HL-60/S4 treated with phorbol 12-myristate 13-acetate at 8.2 ng/mL for 4 days and 3 days (cell line): ENCODE measurements around the gene AGRP.
"Not testable (repeated sequence)": the region's sequence is repeated elsewhere in the genome, so short reads cannot be mapped to it uniquely, and the experiment has no call there.

Source experiments
- in situ Hi-C: fragments of 300-500 bp; cut with MboI; formaldehyde crosslinking; loops from 2 replicates; pipeline ENCODE4 v1.15.0; 2022; ENCODE audit warnings: low sequenced_read_pairs

AGRP gene

DNA sequence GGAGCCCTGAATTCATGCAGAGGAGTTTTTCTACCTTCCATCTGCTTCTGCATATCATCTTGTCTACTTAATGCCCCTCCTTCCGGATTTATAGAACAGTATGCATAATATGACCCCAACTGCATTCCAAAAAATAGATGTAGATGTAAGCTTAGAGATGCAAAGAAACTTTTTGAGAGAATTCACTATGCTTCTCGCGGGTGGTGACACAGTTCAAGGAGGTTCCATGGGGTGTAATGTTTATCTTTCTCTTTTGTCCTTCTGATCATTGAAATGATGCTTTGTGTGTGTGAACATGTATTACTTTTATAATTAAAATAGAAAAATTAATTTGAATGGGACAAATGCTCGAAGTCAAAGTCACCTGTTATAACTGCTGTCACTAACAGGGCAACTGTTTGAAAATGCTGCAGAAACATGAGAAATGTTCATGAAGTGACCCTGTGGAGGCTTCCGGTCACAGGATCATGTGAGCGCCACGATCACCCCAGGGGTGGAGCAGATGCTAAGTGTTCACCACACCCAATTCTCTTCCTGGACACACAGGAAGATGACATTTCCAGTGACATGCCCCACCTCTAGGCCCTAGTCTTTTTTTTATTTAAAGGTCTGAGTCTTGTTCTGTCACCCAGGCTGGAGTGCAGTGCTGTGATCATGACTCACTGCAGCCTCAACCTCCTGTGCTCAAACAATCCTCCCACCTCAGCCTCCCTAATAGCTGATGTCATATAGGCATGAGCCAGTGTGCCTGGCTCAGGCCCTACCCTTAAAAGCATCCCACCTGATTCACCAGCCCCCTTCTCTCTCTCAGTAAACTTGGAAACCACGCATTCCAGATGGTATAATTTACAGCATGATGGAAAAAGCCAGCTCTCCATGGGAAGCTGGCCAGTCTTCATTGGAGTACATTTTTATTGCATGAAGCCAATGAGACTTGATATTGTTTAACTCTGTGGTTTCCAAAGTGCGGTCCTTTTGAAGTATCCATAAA is 21.0 kb upstream of the AGRP start:
- in situ Hi-C loops = no loop called here

DNA sequence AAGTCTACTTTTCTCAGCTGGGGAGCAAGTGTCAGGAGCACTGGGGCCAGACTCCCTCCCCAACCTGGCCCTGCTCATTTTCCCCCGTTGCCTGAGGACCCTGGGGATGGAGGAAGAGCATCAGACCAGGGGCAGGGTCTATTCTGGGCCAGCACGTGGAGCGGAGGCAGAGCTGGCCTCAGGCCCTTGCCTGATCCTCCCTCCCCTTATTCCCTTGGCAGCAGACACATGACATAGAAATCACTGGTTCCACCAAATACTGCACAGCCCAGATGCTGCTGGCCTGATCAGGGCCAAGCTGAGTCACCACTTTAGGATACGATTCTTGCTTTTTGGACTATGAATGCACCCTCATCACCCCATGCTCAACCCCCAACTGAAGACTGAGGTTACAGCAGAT is 15.8 kb upstream of the AGRP start:
- in situ Hi-C loops = no loop called here

DNA sequence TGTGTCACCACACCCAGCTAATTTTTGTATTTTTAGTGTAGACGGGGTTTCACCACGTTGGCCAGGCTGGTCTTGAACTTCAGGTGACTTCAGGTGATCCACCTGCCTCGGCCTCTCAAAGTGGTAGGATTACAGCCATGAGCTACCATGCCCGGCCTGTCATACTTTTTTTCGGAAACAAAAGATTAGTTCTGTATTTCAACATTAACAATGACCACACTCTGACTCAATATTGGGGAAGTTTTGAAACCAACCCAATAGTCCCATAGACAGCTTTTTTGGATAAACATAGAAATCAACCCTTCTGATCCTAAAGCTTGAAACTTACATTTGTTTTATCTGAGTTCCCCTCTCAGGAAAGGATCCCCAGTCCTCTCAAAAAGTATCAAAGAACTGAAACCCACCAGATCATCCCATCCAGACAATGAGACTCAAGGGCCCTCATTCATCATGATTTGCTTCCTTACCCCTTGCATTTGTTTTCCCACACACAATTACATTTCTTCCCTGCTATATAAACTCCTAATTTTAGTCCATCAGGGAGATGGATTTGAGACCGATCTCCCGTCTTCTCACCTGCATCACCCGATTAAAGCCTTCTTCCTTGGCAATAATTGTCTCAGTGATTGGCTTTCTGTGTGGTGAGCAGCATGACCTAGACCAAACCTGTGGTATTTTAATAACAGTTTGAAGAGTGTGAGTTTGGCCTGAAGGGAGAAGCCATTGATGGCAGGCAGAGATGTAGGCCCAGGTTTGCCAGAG is 7.2 kb upstream of the AGRP start:
- in situ Hi-C loops = no loop called here

DNA sequence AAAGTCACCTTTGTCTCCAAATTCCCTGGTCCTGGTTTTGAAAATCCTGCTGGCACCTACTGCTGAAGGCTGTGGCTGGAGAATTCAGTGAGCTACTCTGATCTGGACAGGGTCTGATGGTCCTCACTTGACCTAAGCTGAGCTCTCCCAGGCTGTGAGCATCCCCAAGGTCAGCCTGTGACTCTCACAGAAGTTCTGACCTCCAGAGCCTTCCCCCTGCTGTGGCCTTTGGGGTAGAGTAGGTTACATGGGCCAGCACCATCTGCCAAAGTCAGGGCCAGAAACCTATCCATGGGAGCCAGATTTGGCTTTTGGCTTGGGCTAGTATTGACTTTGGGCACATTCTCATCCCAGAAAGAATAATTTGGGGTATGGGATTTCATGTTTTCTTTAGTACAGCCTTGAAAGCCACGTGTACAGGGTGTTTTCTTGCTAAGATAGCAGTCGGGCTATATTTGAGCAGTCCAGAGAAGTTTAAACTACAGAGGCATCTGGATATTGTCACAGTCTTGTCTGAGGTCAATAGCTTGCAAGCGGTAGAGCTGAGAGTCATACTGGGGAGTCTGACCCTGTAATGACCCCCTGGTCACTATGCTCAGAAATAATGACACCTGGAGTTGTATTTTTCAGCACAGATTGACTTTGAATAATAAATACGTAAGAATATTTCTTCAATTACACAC is 6.2 kb upstream of the AGRP start:
- in situ Hi-C loops = no loop called here

DNA sequence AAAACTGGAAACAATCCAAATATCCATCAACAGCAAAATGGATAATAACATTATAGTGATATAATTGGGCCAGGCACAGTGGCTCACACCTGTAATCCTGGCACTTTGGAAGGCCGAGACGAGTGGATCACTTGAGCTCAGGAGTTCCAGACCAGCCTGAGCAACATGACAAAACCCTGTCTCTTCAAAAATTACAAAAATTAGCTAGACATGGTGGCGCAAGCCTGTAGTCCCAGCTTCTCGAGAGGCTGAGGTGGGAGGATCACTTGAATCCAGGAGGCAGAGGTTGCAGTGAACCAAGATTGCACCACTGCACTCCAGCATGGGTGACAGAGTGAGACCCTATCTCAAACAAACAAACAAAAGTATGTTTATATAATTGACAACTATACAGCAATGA is 4.2 kb upstream of the AGRP start:
- in situ Hi-C loops = not testable (repeated sequence)

DNA sequence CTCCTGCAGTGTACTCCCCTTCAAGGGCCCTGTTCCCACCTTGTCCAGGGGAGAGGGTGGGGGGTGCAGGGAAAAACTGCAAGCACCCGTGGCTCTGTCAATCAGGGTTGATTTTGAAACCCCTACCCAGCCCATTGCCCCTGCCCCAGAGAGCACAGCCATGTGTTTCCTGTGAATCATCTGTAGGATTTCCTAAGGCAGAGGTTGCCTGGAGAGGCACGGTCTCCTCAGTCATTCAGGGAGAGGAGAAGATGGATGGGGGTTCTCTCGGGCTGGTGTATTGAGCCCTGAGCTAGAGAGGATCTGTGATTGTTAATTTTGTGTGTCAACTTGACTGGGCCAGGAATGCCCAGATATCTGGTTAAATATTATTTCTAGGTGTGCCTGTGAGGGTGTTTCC is 3.5 kb upstream of the AGRP start:
- in situ Hi-C loops = no loop called here

DNA sequence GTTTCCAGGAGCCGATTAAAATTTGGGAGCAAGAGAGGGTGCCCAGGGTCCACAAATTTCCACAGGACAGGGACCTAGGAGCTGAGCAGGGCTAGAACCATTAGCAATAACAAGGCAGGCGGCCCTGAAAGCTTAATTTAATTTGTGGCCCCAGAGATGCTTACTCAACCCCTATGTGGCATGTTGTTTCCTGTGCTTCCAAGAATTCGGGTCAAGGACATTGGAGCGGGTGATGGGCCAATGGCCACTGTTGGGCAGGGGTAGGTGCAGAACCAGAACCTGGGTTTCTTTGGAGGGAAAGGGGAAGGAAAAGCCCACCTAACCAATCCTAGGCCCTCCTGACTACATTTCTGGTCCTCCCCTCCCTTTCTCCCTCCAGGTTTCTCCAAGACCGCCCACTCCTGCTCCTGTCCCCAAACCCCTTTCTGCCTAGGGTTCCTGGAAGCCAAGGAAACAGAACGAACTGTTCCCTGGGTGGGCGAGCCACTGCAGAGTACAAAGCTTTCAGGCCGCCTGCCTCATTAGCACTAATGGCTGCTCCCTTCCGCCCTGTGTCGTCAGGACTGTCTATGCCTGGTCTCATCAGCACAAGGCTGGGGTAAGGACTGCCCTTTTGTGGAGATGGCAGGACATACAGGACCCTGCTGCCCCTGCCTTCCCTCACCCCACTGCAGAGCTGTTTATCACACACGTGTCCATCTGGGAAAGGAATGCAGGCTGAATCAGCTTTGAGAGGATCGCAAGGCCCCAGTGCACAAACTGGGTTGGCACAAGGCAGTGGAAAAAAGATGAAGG is 581 bp upstream of the AGRP start:
- in situ Hi-C loops = no loop called here

DNA sequence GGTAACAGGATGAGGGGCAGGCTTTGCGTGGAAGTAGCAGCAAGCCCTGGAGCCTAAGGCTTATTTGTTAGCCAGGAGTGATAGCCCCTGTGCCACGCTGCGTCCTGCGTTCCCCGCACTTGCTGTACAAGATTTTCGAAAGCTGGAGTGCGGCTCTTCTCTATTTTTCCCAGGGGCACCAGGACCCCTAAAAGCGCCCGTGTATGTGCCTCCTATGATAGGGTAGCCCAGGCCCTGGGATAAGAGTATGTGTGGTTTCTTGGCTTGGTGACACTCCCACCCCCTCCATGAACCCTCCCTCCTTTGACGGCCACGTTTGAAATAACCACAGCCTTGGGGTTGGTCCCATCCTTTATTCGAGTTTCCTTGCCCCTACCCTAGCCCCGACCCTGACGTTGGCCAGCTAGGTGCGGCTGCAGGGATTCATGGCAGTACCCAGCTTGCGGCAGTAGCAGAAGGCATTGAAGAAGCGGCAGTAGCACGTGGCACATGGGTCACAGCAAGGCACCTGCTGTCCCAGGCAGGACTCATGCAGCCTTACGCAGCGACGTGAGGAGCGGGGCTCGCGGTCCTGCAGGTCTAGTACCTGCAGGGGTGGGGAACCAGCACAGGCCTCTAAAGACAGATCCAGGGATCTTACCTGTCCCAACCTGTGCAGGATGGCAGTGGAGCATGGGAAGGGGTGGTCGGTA is 968 bp downstream of the AGRP start:
- in situ Hi-C loops = no loop called here

DNA sequence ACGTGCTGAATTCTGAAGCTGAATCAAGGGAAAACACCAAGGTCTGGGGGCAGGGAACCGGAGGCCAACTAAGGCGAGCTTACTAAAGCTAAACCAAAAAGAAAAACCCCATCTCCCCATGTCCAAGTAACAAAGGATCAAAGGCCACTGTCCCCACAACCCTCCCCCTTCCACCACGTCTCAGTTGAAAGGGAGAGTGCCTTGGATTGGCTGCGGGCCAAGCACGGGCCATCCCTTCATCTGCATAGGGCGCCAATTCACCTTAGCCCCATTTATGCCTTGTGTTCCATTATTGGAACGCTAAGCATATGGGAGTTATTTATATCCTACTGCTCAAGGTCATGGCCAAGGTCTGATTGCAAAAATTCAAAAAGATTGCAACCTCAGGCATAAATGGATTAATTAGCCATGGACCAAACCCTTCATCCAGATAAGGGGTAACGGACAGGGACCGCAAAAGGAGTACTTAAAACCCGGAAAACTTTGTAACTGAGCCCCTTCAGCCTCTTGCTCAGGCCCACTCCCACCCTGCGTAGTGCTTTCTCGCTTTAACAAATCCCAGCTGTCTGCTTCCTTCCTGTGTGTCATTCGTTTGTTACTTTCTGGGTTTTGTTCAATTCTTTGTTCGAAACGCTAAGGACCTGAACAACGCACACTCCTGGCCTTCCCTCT is 1.6 kb downstream of the AGRP start:
- in situ Hi-C loops = no loop called here

DNA sequence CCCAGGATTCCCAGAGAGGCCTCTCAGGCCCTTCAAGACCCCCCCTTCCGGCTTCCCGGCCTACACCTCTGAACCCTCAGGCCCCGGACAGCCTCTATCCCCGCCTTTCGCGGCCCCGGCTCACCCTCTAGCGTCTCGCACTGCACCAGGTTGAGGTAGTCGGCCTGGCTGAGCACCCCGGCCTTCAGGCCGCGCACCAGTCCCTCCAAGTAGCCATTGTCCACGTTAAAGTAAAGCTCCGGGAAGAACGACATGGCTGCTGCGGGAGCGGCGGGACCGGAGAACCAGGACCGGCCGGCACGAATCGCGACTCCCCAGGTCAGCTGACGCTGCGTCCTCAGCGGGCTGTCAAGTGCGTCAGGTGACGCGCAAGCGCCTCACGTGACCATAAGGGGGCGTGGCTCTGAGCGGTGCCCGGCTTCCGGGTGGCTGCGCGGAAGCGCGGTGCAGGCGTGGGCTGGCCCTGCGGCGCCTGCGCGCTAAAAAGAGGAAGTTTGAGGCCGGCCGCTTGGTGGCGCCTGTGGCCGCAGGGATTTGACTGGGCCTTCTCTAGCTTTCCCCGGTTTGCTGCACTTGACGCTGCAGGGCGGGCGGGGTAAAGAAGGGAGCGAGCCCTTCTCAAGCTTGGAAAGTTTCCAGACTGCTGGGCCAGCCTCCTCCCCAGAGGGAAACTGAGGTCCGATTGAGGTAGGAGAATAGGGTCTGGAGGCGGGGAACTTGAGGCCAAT is 2.4 kb downstream of the AGRP start, which contains the start of gene ATP6V0D1:
TSS of gene ATP6V0D1 (minus strand) at position 325 of the 728 bp plus-strand sequence. CDS start at position 254, 71 bp downstream.
- in situ Hi-C loops = no loop called here

DNA sequence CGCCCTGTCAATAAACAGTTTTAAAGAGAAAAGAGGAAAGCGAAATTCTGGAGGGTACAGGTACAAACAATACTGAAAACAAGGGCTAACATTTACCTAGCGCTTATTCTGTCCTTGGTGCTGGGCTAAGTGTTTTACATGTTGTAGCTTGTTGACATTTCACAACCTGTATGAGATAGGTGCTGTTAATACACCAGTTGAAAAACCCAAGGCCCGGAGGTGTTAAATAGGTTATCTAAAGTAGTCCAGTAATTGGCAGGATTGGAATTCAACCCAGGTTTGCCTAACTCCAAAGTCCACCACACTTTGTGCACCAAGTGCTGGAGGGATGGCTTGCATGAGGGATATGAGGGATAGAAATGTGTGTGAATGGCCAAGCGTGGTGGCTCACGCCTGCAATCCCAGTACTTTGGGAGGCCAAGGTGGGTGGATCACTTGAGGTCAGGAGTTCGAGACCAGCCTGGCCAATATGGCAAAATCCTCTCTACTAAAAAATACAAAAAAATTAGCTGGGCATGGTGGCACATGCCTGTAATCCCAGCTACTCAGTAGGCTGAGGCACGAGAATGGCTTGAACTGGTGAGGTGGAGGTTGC is 5.3 kb downstream of the AGRP start:
- in situ Hi-C loops = no loop called here

DNA sequence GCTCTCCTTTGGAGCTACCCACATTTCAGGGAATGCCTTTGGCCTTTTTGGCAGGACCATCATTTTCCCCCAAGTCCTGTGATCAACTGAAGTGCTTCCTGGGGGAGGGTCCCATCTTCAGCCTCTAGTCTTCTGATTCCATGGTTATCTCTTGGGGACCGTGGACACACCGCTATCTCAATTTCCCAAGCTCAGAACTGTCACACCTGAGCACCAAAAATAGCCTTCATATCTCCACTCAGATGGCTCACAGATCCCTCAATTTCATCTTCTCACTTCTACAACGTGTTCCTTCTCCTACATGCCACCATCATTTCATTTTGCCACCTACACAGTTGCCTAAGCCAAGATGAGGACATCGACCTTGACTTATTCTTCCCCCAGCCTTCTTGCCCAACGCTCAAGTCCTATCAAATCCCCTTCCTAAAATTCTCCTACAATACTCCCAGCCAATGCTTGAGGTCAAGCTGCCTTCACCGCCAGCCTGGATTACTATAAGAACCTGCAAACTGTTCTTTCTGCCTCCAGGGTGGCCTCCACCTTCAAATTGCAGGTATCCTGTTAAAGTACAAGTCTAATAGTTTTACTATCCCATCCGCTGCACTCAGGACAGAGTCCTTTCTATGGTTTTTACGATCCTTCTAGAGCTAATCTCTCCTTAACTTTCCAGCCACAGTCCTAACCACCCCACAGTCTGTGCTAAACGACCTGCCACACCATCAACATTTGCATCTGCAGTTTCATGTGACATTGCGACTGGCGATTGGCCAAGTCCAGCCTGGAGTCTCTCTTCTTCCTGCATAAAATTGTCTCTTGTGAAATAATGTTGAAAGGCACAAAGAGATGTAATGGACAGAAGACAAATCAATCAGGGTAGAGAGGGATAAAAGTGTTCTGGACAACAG is 8.5 kb downstream of the AGRP start:
- in situ Hi-C loops = no loop called here

DNA sequence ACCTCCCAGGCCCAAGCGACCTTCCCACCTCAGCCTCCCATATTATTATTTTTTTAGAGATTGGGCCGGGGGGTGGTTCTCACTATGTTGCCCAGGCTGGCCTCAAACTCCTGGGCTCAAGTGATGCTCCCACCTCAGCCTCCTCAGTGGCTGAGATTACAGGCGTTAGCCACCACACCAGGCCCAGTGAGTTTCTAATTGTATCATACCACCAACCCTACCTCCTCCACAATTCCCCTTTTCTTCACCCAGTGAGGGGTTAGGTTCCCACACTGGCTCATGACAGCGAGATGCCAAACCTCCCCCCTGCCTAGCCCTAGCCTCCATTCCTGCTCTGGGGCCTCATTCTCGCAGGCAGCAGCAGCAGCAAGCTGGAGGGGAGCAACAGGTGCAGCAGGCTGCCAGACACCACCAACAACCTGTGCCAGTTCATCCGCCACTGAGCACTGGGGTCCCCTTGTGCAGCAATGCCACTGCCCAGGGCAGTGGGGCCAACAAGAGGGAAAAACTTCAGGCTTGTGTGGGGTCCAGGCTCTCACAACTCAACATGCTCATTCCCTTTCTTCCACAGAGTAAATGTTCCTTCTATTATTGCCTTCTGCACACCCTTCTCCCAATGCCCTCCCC is 11.5 kb downstream of the AGRP start:
- in situ Hi-C loops = no loop called here

DNA sequence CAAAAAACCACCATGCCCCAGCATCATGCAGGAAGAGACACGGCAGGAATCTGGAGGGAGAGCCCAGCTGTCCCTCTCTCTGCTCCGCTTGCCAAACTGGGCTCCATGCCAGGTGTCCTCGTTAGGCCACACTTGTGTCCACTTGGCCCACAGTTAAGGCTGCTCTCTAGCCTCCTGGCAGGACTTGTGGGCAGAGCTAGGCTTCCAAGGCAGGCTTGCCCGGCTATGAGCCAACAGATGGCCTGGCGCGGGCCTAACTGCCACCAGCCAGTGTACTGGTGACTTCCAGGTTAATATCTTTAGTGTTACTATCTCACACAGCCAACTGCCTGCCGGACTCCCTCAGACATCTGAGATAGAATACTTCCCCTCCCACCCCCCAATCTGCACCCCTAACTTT is 13.0 kb downstream of the AGRP start:
- in situ Hi-C loops = no loop called here

DNA sequence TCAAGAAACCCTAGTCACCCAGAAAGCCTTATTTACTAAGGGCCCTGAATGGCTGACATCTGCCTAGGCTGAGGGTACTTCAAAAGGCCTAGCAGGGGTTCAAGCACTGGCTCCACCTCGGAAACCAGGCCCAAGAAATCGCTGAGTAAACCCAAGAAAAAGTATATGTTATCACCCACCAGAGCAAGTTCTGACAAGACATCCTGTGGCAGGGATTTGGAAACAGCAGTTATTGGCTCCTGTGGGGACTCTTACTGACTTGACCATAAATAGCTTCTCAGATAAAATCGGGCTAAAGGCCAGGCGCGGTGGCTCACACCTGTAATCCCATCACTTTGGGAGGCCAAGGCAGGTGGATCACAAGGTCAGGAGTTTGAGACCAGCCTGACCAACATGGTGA is 14.6 kb downstream of the AGRP start:
- in situ Hi-C loops = no loop called here

DNA sequence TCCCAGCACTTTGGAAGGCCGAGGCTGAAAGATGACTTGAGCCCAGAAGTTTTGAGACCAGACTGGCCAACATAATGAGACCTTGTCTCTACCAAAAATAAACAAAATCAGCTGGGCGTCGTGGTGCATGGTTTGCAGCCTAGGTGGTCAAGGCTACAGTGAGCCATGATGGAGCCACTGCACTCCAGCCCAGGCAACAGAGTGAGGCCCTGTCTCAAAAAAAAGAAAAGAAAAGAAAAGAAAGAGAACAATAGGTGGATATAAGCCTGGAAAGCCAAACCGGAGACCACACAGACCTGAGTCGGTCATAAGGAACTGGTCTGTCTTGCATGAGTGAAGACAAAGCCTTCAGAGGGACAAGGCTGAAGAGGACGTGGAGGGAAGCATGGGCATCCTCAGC is 16.8 kb downstream of the AGRP start:
- in situ Hi-C loops = no loop called here

DNA sequence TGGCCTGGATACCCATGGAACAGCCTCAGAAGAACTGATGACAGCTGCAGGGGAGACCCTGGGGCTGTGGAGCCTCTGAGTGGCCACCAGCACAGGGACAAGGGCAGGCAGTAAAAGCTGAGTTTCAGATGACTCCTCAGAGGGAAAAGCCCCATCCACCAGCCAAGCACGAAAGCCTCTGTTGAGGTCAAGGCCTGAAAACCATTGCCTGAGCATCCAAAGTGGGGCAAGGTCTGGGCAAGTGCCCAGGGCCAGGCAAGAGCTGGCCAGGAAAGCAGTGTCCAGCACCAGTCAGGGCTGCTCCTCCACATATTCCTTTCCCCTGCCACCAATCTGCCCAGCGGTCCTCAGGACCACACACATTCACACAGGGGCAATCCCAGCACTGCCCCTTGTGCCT is 18.8 kb downstream of the AGRP start:
- in situ Hi-C loops = no loop called here
